Pulmonary artery endothelial cell (primary cell): ENCODE data around the gene LAMB4. TPM values are rescaled to one million over a fixed set of nuclear protein-coding genes. Genes with fewer than 3 reads are reported as not detected.

Source experiments
- DNase-seq: peaks from one replicate; pipeline ENCODE4 v3.0.0-alpha.2; 2011; ENCODE audit warnings: low read depth, low spot score
- total RNA-seq: library from RNA; depleted of rRNA; stranded (reverse); fragments of >200 nt; gene quantifications from 2 replicates; pipeline ENCODE4 v1.2.3, GENCODE V29; 2014

The LAMB4 gene
- total RNA-seq, 1 donor from 2014 or later, result 0.40 TPM

DNA sequence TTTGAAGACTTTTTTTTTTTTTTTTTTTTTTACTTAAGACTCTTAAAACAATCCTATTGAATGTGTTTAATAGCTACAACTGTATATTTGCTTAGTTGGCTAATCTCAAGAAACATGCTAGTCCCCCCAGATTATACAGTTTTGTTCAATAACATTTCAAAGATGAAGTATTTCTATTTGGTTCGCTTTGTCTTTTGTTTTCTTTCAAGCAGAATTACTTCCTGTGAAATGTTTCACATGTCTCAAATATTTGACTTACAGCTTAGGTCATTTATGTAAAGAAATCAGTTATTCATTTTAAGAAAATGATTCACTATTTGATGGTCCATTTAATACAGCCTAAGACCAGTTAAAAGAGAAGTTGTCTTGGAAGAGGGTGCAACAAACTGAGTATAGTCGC lies 114.4 kb downstream of the LAMB4 start:
- peak; percentile 68 for DNase-seq

DNA sequence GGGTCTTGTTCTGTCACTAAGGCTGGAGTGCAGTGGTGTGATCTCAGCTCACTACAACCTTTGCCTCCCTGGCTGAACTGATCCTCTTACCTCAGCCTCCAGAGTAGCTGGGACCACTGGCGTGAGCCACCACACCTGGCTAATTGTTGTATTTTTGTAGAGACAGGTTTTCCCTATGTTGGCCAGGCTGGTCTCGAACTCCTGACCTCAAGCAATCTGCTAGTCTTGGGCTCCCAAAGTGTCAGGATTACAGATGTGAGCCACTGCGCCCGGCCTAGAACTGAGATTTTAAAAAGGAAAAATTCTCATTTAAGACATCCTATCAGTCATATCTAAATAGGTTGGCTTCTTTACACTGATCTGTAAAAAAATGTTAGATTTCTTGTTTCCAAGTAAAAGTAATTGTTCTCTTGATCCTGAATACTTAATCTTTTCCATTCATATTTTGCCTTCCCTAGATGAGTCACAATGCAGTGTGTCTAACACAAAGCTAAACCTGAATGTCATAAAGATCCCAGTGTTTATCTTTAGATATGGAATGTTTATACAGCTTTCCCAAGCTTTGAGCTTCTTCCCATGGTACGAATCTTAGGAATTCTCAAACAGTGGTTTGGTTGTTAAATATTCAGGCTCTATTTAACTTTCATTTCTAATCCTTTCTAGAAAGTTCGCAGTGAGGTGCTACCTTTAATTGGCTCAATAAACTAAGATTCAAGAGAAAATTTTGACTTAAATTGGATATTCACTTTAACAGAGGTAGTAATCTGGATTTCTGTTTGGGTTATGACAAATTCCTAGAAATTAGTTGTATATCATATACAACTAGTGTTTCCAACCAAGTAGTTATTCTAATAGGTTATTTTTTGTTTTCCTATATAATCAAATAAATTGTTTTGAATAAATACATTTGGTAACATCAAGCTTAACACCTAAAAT lies 115.1 kb downstream of the LAMB4 start:
- peak; percentile 95 for DNase-seq

GRCh38 chr7:108014215-108014614 lies 115.9 kb downstream of the LAMB4 start:
- no peak for DNase-seq

DNA sequence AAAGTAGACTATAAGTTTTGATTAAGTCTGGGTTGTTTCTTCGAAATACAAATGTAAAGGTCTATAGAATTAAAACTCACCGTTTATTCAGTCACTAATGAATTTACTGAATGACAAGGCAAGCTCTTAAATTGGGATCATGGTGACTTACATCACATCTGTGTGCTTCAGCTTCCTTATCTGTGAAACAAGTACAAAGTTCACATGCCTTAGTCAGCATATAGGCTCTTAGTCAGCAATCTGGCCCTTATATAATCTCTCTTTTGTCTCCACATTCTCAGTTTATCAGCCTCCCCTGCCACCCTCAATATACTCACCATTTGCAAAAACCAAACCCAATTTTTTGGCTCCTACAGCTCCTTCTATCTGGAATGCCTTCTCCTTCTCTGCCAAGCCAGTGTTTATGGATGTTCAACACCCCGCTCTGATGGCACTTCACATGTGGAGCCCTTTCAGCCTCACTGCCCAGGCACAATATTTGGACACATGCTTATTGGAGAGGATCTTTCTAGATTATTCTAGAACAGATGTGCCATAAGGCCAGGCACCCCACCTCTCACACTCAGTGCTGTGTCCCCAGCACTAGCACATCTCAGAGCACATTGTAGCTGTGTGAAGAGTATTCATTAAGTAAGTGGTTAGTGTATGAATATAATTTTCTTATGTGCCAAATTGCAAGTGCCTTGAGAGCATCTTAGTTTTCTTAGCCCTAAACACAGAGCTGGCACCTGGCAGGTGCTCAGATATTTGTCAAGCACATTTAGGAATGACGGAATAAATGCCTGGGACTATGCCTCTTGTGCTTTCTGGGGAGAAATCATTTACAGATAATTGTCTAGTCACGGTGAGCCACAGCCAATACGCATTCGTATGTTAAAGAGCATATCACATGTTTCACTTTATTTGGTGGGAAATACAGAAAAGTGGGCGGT lies 117.4 kb downstream of the LAMB4 start:
- DNase-seq, result no peak

GRCh38 chr7:108010377-108010776 lies 119.8 kb downstream of the LAMB4 start:
- DNase-seq, result no peak

DNA sequence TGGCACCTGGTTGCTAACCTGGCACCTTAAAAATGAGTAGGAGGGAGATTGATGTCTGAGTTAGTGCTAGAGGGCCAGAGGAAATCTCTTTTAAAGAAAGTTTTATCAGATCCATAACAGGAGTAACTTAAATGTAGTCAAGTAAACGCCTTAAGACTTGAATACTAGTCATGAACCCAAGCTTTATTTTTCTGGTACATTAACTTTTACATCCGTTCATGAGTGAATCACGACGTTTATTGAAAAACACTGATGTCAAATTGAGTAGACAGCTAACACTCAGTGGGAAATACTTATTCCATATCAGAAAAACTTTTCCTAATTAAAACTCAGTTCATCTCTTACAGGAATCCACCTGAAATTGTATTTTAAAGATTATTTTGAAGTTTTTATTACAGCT lies 120.3 kb downstream of the LAMB4 start:
- no peak for DNase-seq

DNA sequence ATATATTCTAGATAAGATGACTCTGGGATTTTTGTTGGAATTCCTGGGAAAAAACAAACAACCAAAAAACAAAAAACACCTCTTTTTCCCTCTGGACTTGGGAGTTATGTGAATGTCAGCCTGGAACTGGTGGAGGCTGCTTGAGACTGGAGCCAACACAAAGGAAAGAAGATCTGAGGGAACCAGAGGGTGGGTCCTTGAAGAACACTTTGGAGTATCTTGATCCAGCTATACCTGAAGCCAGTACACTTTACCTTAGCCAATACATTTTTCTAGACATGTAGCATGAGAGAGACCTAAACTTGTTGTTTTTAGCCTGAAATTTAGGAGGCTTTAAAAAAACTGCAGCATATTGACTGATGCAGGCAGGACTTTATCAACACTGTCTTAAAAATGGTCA lies 121.3 kb downstream of the LAMB4 start:
- DNase-seq, result no peak

DNA sequence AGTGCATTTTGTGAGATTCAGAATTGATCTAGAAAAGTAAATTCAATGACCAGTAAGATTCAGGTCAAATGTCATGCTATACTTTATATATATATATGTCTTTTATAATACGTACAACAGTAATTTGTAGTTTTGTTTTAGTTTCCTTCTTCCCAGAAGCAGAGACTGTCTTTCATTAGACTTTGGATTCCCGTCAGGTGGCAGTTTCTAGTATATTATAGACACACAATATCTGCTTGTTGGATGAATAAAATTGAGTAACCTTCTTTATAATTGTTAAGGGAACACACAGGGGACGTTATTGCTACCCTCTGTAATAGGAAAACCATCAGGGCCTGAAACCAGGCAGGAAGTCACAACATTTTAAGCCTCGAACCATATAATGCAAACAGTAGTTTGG lies 121.9 kb downstream of the LAMB4 start:
- DNase-seq, result no peak

DNA sequence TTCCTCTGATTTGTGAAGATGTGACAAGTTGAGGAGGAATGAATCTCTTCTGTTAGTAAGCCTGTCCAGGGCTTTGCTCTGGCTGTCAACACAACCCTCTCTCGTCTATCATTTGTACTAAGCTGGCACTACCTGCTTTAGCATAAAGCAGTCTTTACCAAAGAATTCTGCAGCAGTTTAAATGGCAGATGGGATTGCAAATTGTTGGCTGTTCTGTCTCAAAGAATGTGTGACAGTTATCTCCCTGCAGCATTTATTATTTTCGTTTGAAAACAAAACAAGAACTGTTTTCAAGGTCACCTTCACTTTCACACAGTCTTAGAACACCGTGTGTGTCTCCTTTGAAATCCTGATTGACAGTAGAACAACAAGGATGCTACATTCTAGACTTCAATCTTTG lies 122.4 kb downstream of the LAMB4 start:
- DNase-seq, result no peak

DNA sequence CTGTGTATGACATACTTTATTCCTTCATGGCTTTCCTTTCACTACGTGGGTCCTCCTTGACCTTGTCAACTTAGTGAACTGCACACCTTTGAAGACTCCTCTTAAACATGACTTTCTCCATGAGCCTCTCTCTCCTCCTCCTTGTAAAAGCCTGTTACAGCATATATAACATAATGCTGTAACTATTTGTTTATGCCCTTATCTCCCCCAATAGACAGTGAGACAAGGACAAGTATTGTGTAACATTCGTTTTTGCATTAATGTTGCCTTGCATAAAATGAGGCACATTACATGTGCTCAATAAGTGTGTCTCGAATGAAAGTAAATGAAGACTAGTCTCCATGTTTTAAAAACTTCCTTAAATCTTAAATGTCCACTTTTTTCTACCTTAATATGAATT lies 122.9 kb downstream of the LAMB4 start:
- DNase-seq, result no peak

DNA sequence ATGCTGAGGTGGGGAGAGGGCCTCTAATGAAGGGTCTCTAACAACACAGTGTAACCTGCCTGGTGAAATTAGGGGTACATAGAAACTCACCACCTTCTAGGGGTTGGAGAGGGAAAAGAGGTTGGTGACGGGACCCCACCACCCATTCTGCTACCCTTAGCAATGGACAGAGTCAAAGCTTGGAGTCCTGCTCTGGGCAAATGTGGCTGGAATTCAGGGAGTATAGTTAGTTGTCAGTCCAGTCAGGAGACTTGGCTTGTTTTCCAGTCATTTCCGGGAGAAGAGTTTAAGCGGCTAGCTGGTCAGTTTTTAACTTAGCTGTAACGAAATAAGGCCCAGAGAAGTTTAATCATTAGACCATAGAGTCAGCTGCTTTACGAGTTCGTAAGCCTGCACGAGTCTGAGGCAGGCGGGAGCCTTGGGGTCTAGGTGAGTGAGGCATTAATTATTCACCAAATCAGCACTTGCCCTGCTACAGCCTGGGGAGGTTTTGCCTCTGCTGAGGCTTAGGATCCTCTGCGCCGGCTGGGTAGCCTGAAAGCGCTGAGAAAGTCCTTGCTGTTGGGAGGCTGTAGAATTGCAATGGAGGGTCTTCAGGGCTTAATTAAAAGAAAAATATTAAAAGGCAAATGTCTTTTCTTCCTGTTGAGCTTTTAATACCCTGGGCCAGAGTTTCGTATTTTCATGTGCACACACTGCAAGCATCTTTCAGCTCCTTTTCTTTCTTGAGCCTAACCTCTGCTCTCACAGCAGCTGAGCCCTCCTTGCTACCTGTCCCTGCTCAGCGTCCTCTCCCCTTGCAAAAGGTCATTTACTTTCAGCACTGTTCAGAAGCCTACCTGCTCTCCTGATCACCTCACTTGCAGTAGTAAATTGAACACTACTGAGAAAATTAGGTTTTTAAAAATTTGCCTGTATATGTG lies 125.7 kb downstream of the LAMB4 start:
- no peak for DNase-seq

DNA sequence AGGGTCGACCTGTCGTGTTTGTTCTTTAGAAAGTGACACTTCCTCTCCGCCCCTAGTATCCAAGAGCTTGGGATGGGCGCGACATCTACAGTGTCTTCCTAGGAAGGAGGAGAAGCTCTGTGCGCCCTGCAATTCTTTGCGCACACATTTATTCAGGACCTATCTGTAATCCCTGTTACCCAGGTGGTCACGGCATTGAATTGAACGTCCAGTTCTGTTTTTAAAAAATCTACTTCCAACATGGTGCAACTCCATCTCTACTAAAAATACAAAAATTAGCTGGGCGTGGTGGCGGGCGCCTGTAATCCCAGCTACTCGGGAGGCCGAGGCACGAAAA lies 126.6 kb downstream of the LAMB4 start:
- no peak for DNase-seq

DNA sequence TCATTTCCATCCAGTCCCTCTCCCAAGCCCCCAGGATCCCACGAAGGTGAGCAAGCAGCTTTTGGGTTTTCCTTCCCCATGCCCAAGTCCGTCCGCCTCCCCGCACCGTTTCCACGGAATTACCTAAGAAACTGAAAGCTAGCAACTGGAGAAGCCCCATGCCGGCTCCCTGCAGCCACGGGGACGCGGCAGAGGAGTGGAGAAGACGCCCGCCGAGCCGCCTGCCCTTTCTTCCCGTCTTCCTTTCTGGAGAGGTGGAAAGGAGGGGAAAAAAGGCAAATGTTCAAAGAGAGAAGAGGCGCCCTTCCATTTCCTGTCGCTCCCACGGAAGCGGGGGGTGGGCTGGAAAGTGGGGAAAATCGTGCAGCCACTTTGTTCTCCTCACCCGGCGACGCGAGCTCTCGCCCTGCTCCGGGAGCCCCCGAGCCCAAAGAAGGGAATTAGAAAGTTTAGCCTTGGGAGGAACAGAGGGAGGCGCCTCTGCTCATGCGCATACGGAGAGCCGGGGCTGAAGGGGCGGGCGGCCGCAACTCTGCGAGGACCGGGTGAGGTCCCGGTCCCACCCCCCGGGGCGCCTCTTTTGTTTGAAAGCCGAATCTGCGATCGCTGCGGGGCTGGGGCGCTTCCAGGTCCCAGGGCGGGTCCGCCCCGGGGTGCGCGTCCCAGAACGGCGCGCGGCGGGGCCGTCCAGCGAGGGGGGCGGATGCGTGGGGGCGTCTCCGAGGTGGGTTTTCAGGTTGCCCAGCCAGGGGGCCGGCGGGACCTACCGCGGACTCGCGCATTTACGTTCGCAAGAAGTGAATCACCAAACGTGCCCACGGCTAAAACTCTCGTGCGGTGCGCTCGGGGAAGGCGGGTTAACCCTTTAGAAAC lies 127.2 kb downstream of the LAMB4 start, which contains the start of gene LAMB1:
Gene LAMB1 (minus strand): TSS at position 436 of the 873 bp plus-strand sequence. CDS start 276 bp downstream, at position 160.
- DNase-seq, result no peak

DNA sequence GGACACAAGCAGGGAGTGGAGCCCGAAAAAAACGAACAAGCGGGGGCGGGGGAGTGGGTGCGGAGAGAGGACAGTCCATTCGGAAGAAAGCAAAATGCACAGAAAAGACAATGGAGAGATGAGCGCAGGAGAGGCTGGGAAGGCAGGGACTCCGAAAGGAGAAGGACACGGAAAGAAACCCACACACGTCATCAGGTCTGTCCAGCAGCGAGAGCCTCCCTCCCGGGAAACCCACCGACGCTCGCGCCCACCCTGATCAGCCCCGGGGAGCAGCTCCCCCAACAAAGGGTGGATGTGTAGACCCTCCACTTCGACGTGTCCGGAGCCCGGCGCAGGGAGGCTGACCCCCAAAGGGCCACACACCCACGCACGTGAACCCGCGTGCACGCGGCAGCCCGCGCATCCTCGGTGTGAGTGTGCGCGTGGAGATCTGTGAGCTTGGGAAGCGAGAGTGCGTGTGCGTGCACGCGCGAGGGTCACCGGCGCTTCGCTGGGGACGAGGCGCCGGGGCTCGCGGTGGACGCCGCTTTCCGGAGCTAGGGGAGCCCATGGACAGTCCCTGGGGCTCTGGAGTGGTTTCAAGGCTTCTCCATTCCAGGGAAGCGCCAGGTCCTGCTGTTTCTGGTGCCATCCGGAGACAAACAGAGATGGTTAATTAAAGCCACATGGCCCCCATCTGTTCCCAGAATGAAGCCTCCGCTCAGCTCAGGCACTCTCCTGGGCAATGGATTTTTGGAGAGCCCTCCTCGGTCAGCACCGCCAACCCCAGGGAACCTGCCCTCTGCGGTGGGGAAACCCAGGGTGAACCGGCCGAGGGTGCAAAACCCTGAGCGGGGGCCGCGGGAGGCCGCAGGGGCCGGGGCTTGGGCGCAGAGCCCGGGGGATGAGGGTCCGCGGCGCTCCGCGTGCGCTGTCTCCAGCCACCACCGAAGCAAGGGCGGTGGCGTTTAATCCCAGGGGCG lies 128.1 kb downstream of the LAMB4 start:
- no peak for DNase-seq

GRCh38 chr7:108000875-108001763 lies 129.0 kb downstream of the LAMB4 start:
- DNase-seq, result peak; percentile 97

- DNase-seq, result no peak
Measured at GRCh38 chr7:107999779-108000560, 130.2 kb downstream of the LAMB4 start.
